Endodermal cell (in vitro differentiated cells): ENCODE results near the gene GRIK4. TPM values are rescaled to one million over a fixed set of nuclear protein-coding genes. Genes with fewer than 3 reads are reported as not detected.

Source experiments
- DNase-seq: peaks from one replicate; pipeline ENCODE4 v3.0.0-alpha.2; 2017
- H3K27ac ChIP-seq: 2 replicates; pipeline ENCODE4 v1.5.1; 2013; ENCODE audit warnings: mild to moderate bottlenecking, low read depth, low read length, moderate library complexity
- H3K27me3 ChIP-seq: 2 replicates; pipeline ENCODE4 v1.6.1; 2013; ENCODE audit warnings: mild to moderate bottlenecking, low read length, moderate library complexity; ENCODE audit not compliant: insufficient read depth, control insufficient read depth, poor library complexity, severe bottlenecking
- H3K36me3 ChIP-seq: 2 replicates; pipeline ENCODE4 v1.7.0; 2013; ENCODE audit warnings: mild to moderate bottlenecking, low read length, moderate library complexity; ENCODE audit not compliant: control insufficient read depth, insufficient read depth
- H3K4me1 ChIP-seq: one replicate; pipeline ENCODE4 v1.7.0; 2013; ENCODE audit warnings: low read length; ENCODE audit not compliant: control insufficient read depth, insufficient read depth
- H3K4me3 ChIP-seq: 2 replicates; pipeline ENCODE4 v1.5.1; 2013; ENCODE audit warnings: mild to moderate bottlenecking, low read length, moderate library complexity
- H3K9ac ChIP-seq: 2 replicates; pipeline ENCODE4 v1.6.1; 2013; ENCODE audit warnings: mild to moderate bottlenecking, low read length, moderate library complexity; ENCODE audit not compliant: poor library complexity, severe bottlenecking; ENCODE audit errors: extremely low read depth
- H3K9me3 ChIP-seq: 2 replicates; pipeline ENCODE4 v1.6.1; 2013; ENCODE audit warnings: mild to moderate bottlenecking, low read length, moderate library complexity; ENCODE audit not compliant: control insufficient read depth
- H3K27ac Mint-ChIP-seq: 2 replicates; pipeline ENCODE4 v1.8.0; 2020; ENCODE audit warnings: mixed read lengths
- H3K27me3 Mint-ChIP-seq: 2 replicates; pipeline ENCODE4 v1.8.0; 2021; ENCODE audit warnings: mild to moderate bottlenecking, mixed read lengths; ENCODE audit not compliant: insufficient read depth
- H3K36me3 Mint-ChIP-seq: 2 replicates; pipeline ENCODE4 v1.8.0; 2020; ENCODE audit warnings: low read depth, mixed read lengths
- H3K4me1 Mint-ChIP-seq: 2 replicates; pipeline ENCODE4 v1.8.0; 2020; ENCODE audit warnings: mixed read lengths
- H3K4me3 Mint-ChIP-seq: 2 replicates; pipeline ENCODE4 v1.8.0; 2020; ENCODE audit warnings: mild to moderate bottlenecking, moderate library complexity, mixed read lengths
- H3K9me3 Mint-ChIP-seq: 2 replicates; pipeline ENCODE4 v1.8.0; 2020; ENCODE audit warnings: mild to moderate bottlenecking, mixed read lengths
- CTCF ChIP-seq: fragments of 200-600 bp; sonication (generic); conservative IDR thresholded peaks from 2 replicates; pipeline ENCODE4 v1.5.0; 2021; ENCODE audit warnings: antibody characterized with exemption, mild to moderate bottlenecking
- WGBS, 2 experiments: methylation state at CpG; one replicate each; pipeline versions ENCODE4 v1.1.5 to v1.1.7; 2013; ENCODE audit warnings: missing lambda C conversion rate in 2 of 2, mixed read lengths in 1 of 2; ENCODE audit not compliant: insufficient coverage in 1 of 2, insufficient read length in 1 of 2; 5-methylcytosine and 5-hydroxymethylcytosine counted together
- total RNA-seq, 2 donors: library from RNA; stranded (reverse); fragmentation: NEBNext Ultra II Directional in 1 of 2; extraction: Animal tissue kit (Norgen Biotek cat#: 25700) in 1 of 2; gene quantifications; 2 replicates in 1 of 2; 3 replicates in 1 of 2; pipeline ENCODE4 v1.2.1, GENCODE V29; 2021

GRIK4 gene
- total RNA-seq, 2 donors from 2014 or later, result 1.7 to 3.5 TPM

DNA sequence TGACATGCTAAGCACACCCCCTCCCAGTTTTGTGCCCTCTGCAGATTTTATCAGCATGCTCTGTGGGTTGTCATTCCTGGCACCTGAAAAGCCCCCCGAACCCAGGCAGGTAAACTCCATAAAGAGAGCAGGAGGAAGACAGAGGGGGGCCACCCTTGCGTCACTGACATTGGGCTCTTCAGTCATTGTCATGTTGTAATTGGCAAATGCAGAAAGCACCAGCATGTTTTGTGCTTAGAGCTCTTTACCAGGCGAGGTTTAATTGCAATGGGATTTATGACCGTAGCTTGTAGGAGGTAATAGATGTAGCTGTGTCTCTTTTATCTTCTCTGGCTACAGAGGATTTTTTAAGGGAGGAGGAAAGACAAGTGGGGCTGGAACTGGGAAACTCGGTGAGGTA, 201.7 kb downstream of the GRIK4 start:
- Mint-ChIP-seq H3K4me3 (no peak overlapping the region), H3K9me3 (no peaks in the 10 kb centered on the region), H3K27ac (no peak overlapping the region), H3K36me3 (no peaks in the 10 kb centered on the region), H3K4me1 (peaks cover 2% of the 10 kb centered on the region), H3K27me3 (peaks cover 8% of the 10 kb centered on the region)
- Histone ChIP-seq H3K27ac (no peak overlapping the region), H3K36me3 (no peaks in the 10 kb centered on the region), H3K4me3 (no peak overlapping the region), H3K27me3 (no peaks in the 10 kb centered on the region), H3K9ac (no peak overlapping the region), H3K9me3 (no peaks in the 10 kb centered on the region), H3K4me1 (peaks cover 6% of the 10 kb centered on the region)
- WGBS, 2 experiments, result 82 to 93% methylated on average over 4 to 5 of the region's 5 CpGs
- DNase-seq, result no peak
- TF ChIP-seq CTCF, result no peak

- 91 to 100% methylated on average over 2 to 3 of the region's 3 CpGs for WGBS, 2 experiments
- Histone ChIP-seq H3K4me1 (peaks cover 10% of the 10 kb centered on the region), H3K9ac (no peak overlapping the region), H3K4me3 (no peak overlapping the region), H3K27me3 (no peaks in the 10 kb centered on the region), H3K27ac (no peak overlapping the region), H3K36me3 (no peaks in the 10 kb centered on the region), H3K9me3 (no peaks in the 10 kb centered on the region)
- no peak for DNase-seq
- Mint-ChIP-seq H3K36me3 (no peaks in the 10 kb centered on the region), H3K4me1 (peaks cover 7% of the 10 kb centered on the region), H3K27ac (no peak overlapping the region), H3K4me3 (no peak overlapping the region), H3K27me3 (peaks cover 6% of the 10 kb centered on the region), H3K9me3 (no peaks in the 10 kb centered on the region)
- peak; percentile 13 for TF ChIP-seq CTCF
Measured at GRCh38 chr11:120714438-120714837, 202.9 kb downstream of the GRIK4 start.

DNA sequence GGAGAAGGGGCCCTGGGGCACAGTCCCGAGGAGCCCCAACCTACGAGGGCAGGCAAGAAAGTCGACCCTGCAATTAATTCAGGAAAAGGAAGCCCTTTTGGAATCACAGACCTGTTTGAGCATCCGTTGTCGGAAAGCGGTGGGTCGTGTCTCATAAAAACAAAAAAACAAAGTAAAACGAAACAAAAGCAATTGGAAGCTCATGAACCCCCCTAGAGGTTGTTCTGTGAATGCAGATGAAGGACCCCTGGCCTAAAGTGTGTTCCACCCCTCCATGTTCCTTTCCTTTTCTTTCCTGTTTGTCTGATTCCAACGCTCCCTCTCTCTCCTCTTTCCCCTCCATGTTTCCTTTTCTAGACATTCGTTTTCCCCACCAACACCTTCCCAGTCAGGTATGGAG, 203.7 kb downstream of the GRIK4 start:
- peaks cover 13% of the 10 kb centered on the region for H3K4me1 ChIP-seq
- Mint-ChIP-seq H3K27me3 (peaks cover 6% of the 10 kb centered on the region), H3K36me3 (no peaks in the 10 kb centered on the region), H3K4me3 (no peak overlapping the region), H3K27ac (no peak overlapping the region), H3K4me1 (peaks cover 15% of the 10 kb centered on the region), H3K9me3 (no peaks in the 10 kb centered on the region)
- TF ChIP-seq CTCF, result peak; percentile 76
- no peaks in the 10 kb centered on the region for H3K36me3 ChIP-seq
- H3K27me3 ChIP-seq, result no peaks in the 10 kb centered on the region
- WGBS, 2 experiments, result 73 to 75% methylated on average over 10 of the region's 10 CpGs
- no peak overlapping the region for H3K27ac ChIP-seq
- DNase-seq, result no peak
- H3K4me3 ChIP-seq, result no peak overlapping the region
- H3K9me3 ChIP-seq, result no peaks in the 10 kb centered on the region
- no peak overlapping the region for H3K9ac ChIP-seq
